ENCODE measurements around the gene TSN. TPM values are rescaled to one million over a fixed set of nuclear protein-coding genes. Genes with fewer than 3 reads are reported as not detected.

The TSN gene
- total RNA-seq, 1 donor from 2014 or later = 86.9 TPM

DNA sequence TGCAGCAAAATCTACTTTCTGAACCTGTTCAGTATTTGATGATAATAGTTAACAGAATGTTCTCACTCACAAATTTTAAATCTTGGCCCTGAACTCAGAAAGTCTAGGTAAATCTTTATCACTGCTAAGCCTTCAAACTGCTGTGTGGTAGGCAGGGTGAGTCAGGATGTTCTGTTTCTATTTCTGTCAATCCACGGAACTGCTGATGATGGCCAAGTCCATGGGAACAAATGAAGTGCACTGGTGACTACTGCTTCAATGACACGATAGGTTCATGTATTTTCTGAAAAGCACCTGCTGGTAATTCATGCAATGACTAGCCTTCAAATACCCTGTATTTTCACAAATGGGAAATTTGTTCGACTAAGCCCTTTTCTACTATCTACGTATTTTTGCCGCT lies 33.0 kb upstream of the TSN start:
- H3K4me2 ChIP-seq = no peak overlapping the region
- no peaks in the 10 kb centered on the region for H3K27me3 ChIP-seq
- H3F3A ChIP-seq (ENCODE audit: low read depth) = no peaks in the 10 kb centered on the region
- Mint-ChIP-seq H3K4me3 (no peak overlapping the region), H3K36me3 (peaks cover 9% of the 10 kb centered on the region), H3K4me1 (no peaks in the 10 kb centered on the region), H3K9me3 (no peaks in the 10 kb centered on the region), H3K27ac (no peak overlapping the region), H3K27me3 (ENCODE audit: insufficient read depth, low read depth) (peaks cover 2% of the 10 kb centered on the region)
- H3K4me1 ChIP-seq = no peaks in the 10 kb centered on the region
- TF ChIP-seq EZH2 (IDR thresholded peaks at IDR 0.05) (no peak), CTCF (IDR thresholded peaks at IDR 0.05) (no peak), EZH2phosphoT487 (IDR thresholded peaks at IDR 0.05) (no peak)
- no peaks in the 10 kb centered on the region for H4K20me1 ChIP-seq (ENCODE audit: low read depth)
- H2AFZ ChIP-seq (replicated peaks) = no peak overlapping the region
- no peak overlapping the region for H3K4me3 ChIP-seq
- no peaks in the 10 kb centered on the region for H3K9me3 ChIP-seq (ENCODE audit: low read depth)
- no peak overlapping the region for H3K27ac ChIP-seq
- peaks cover 5% of the 10 kb centered on the region for H3K36me3 ChIP-seq
- DNase-seq (ENCODE audit: low spot score) = no peak
- no peaks in the 10 kb centered on the region for H3K79me2 ChIP-seq (ENCODE audit: low read depth)
- no peak overlapping the region for H3K9ac ChIP-seq

DNA sequence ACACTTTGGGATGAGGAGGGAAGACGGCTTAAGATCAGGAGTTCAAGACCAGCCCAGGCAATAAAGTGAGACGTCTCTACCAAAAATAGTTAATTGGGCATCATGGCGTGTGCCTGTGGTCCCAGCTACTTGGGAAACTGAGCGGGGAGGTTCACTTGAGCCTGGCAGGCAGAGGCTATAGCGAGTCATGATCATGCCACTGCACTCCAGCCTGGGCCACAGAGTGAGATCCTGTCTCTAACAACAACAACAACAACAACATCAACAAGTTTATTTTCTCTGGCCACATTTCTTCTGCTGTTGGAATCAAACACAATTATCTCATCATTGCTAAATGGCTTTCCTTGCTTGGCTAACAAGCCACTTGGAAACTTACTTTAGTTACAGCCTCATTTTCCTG lies 32.1 kb upstream of the TSN start:
- H3K27ac Mint-ChIP-seq = no peak overlapping the region
- Histone ChIP-seq H3K4me3 (no peak overlapping the region), H3K27ac (no peak overlapping the region), H3K4me2 (no peak overlapping the region), H3K27me3 (no peaks in the 10 kb centered on the region), H3K9me3 (ENCODE audit: low read depth) (no peaks in the 10 kb centered on the region), H4K20me1 (ENCODE audit: low read depth) (no peaks in the 10 kb centered on the region), H3F3A (ENCODE audit: low read depth) (peaks cover 2% of the 10 kb centered on the region), H3K36me3 (peaks cover 13% of the 10 kb centered on the region), H3K9ac (no peak overlapping the region), H3K4me1 (no peaks in the 10 kb centered on the region), H2AFZ (replicated peaks) (no peak overlapping the region), H3K79me2 (ENCODE audit: low read depth) (no peaks in the 10 kb centered on the region)
- TF ChIP-seq EZH2 (IDR thresholded peaks at IDR 0.05) = no peak
- TF ChIP-seq CTCF (IDR thresholded peaks at IDR 0.05) = no peak
- TF ChIP-seq EZH2phosphoT487 (IDR thresholded peaks at IDR 0.05) = no peak
- no peak overlapping the region for H3K4me3 Mint-ChIP-seq
- no peaks in the 10 kb centered on the region for H3K9me3 Mint-ChIP-seq
- no peak for DNase-seq (ENCODE audit: low spot score)
- H3K4me1 Mint-ChIP-seq = no peaks in the 10 kb centered on the region
- H3K27me3 Mint-ChIP-seq (ENCODE audit: insufficient read depth, low read depth) = peaks cover 2% of the 10 kb centered on the region
- H3K36me3 Mint-ChIP-seq = peaks cover 13% of the 10 kb centered on the region

DNA sequence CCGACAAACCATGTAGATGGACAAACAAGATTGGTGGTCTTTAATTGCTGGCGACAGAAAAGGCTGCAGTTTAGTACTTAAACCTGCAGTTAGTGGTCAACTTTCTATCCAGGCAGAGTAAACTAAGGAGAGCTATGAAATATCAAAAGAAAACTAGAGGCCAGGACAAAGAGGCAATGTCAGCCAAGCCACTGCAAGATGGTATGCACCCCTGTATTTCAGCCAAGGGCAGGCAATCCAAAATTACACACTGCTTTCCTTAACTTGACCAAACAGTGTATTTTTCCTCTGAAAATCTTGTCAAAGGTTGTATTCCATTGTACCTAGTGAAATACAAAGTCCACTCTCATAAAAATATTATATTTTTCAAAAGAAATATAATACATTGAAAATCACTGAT lies 28.1 kb upstream of the TSN start:
- no peaks in the 10 kb centered on the region for H3K9me3 ChIP-seq (ENCODE audit: low read depth)
- Mint-ChIP-seq H3K4me1 (no peaks in the 10 kb centered on the region), H3K27me3 (ENCODE audit: insufficient read depth, low read depth) (peaks cover 2% of the 10 kb centered on the region), H3K27ac (no peak overlapping the region), H3K9me3 (no peaks in the 10 kb centered on the region), H3K4me3 (no peak overlapping the region), H3K36me3 (peaks cover 34% of the 10 kb centered on the region)
- no peaks in the 10 kb centered on the region for H4K20me1 ChIP-seq (ENCODE audit: low read depth)
- H3F3A ChIP-seq (ENCODE audit: low read depth) = peaks cover 7% of the 10 kb centered on the region
- TF ChIP-seq EZH2 (IDR thresholded peaks at IDR 0.05) = no peak
- no peak for TF ChIP-seq CTCF (IDR thresholded peaks at IDR 0.05)
- TF ChIP-seq EZH2phosphoT487 (IDR thresholded peaks at IDR 0.05) = no peak
- H3K4me1 ChIP-seq = no peaks in the 10 kb centered on the region
- no peaks in the 10 kb centered on the region for H3K79me2 ChIP-seq (ENCODE audit: low read depth)
- no peak overlapping the region for H3K27ac ChIP-seq
- no peak overlapping the region for H2AFZ ChIP-seq (replicated peaks)
- no peak for DNase-seq (ENCODE audit: low spot score)
- H3K4me2 ChIP-seq = no peak overlapping the region
- H3K4me3 ChIP-seq = no peak overlapping the region
- no peak overlapping the region for H3K9ac ChIP-seq
- H3K27me3 ChIP-seq = no peaks in the 10 kb centered on the region
- peaks cover 16% of the 10 kb centered on the region for H3K36me3 ChIP-seq

Measured in neural progenitor cell (in vitro differentiated cells).